ENCODE measurements around the gene YDJC. TPM values are rescaled to one million over a fixed set of nuclear protein-coding genes. Genes with fewer than 3 reads are reported as not detected.
A peak's percentile ranks its signal among the peaks of the same experiment; 100 is the strongest.

The YDJC gene
- total and polyA plus RNA-seq, 9 of the 15 experiments (the other 6 are each of a cell fraction or from before 2014, with no cell fraction given) = 13.5 to 871 (median 164) TPM

DNA sequence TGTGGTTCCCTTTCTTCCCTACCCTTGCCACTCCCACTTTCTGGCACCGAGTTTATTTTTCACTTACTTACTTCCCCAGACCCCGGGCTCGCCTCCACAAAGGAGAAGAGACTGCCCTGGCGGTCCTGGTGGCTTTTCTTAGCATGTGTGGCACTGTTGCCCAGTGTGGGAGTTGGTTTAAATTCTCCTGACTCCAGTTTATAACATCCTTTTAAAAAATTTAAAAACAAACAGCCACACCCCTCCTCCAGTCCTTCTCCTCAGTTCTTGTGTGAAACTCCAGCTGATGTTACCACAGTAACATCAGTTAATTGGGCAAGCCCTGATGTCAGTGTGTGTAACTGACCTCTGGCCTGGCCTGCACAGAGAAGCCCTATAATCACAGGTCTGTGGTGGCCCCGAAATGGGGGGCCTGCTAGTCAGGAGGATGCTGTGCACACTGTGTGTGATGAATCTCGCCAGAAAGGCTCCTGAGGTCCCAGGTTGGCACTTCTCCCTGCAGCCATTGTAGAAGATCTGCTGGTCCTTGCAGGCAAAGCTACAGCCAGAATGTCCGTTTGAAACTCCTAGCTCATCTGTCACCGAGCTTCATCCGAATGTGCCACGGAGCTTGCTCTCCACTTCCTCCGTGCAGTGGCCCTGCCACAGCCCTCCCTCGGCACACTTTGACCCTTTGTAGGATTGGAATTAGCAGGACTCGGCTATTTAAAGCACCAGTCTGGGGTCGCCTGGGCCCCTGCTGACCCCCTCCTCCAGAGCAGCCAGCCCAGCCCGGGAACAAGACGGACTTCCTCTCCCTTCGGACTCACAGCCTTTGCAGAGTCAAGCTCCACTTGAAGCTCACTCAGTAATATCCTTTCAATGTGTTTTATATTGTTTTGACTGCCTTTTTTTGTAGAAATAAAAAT, 7.6 kb downstream of the YDJC start (continued):
- TF ChIP-seq XRCC3 (IDR thresholded peaks at IDR 0.05) = no peak
- no peak for TF ChIP-seq ZNF561 (CRISPR knock-in tag; conservative IDR thresholded peaks at IDR 0.05)
- 0 out of 2 replicates have a peak, but pooled peaks have one; percentile 25 for TF ChIP-seq JUND (IDR thresholded peaks at IDR 0.05; ENCODE audit: borderline replicate concordance, low read depth, low read length)
- TF ChIP-seq JUND (tag; IDR thresholded peaks at IDR 0.05; ENCODE audit: borderline replicate concordance, low read depth, low read length) = no peak
- no peak for TF ChIP-seq DDX20 (tag; IDR thresholded peaks at IDR 0.05; ENCODE audit: low read depth)
- TF ChIP-seq, protein P1, sequence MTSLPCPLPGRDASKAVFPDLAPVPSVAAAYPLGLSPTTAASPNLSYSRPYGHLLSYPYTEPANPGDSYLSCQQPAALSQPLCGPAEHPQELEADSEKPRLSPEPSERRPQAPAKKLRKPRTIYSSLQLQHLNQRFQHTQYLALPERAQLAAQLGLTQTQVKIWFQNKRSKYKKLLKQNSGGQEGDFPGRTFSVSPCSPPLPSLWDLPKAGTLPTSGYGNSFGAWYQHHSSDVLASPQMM (CRISPR knock-in tag; IDR thresholded peaks at IDR 0.05) = no peak
- TF ChIP-seq ZNF384 (IDR thresholded peaks at IDR 0.05; ENCODE audit: low read depth, low read length) = peak; percentile 40; the same call in 1 of the 2 replicates
- TF ChIP-seq GABPA (tag; conservative IDR thresholded peaks at IDR 0.05; ENCODE audit: low read depth) = no peak
- no peak for TF ChIP-seq FOSL1 (tag; conservative IDR thresholded peaks at IDR 0.05)
- no peak for TF ChIP-seq ZC3H4 (CRISPR knock-in tag; IDR thresholded peaks at IDR 0.05; ENCODE audit: borderline replicate concordance)
- TF ChIP-seq, protein P2, sequence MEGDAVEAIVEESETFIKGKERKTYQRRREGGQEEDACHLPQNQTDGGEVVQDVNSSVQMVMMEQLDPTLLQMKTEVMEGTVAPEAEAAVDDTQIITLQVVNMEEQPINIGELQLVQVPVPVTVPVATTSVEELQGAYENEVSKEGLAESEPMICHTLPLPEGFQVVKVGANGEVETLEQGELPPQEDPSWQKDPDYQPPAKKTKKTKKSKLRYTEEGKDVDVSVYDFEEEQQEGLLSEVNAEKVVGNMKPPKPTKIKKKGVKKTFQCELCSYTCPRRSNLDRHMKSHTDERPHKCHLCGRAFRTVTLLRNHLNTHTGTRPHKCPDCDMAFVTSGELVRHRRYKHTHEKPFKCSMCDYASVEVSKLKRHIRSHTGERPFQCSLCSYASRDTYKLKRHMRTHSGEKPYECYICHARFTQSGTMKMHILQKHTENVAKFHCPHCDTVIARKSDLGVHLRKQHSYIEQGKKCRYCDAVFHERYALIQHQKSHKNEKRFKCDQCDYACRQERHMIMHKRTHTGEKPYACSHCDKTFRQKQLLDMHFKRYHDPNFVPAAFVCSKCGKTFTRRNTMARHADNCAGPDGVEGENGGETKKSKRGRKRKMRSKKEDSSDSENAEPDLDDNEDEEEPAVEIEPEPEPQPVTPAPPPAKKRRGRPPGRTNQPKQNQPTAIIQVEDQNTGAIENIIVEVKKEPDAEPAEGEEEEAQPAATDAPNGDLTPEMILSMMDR (IDR thresholded peaks at IDR 0.05 in 2 of 3, conservative IDR thresholded peaks at IDR 0.05 in 1 of 3; ENCODE audit: insufficient read depth in 2 of 3, low read depth in 1 of 3, low read length in 3 of 3) = 0 out of 6 replicates have a peak, but pooled peaks of 1 of the 3 experiments have one; percentile 5
- TF ChIP-seq RCOR1 (IDR thresholded peaks at IDR 0.05; ENCODE audit: borderline replicate concordance in 1 of 2, low read depth in 2 of 2, low read length in 2 of 2) = 0 out of 4 replicates have a peak, but pooled peaks of 1 of the 2 experiments have one; percentile 8
- TF ChIP-seq, protein P3, sequence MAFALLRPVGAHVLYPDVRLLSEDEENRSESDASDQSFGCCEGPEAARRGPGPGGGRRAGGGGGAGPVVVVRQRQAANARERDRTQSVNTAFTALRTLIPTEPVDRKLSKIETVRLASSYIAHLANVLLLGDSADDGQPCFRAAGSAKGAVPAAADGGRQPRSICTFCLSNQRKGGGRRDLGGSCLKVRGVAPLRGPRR (CRISPR knock-in tag; IDR thresholded peaks at IDR 0.05) = no peak
- no peak for TF ChIP-seq PCBP2 (IDR thresholded peaks at IDR 0.05; ENCODE audit: low read depth, low read length, poor library complexity, severe bottlenecking)
- no peak for TF ChIP-seq ZFPM2 (CRISPR knock-in tag; IDR thresholded peaks at IDR 0.05)
- TF ChIP-seq KDM4B (IDR thresholded peaks at IDR 0.05; ENCODE audit: borderline replicate concordance in 2 of 2, low read depth in 1 of 2) = no peak
- TF ChIP-seq, protein P4, sequence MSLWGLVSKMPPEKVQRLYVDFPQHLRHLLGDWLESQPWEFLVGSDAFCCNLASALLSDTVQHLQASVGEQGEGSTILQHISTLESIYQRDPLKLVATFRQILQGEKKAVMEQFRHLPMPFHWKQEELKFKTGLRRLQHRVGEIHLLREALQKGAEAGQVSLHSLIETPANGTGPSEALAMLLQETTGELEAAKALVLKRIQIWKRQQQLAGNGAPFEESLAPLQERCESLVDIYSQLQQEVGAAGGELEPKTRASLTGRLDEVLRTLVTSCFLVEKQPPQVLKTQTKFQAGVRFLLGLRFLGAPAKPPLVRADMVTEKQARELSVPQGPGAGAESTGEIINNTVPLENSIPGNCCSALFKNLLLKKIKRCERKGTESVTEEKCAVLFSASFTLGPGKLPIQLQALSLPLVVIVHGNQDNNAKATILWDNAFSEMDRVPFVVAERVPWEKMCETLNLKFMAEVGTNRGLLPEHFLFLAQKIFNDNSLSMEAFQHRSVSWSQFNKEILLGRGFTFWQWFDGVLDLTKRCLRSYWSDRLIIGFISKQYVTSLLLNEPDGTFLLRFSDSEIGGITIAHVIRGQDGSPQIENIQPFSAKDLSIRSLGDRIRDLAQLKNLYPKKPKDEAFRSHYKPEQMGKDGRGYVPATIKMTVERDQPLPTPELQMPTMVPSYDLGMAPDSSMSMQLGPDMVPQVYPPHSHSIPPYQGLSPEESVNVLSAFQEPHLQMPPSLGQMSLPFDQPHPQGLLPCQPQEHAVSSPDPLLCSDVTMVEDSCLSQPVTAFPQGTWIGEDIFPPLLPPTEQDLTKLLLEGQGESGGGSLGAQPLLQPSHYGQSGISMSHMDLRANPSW (CRISPR knock-in tag; IDR thresholded peaks at IDR 0.05) = 0 out of 2 replicates have a peak, but pooled peaks have one; percentile 35
- TF ChIP-seq NCOA1 (IDR thresholded peaks at IDR 0.05; ENCODE audit: low read depth) = no peak
- TF ChIP-seq, protein P5, sequence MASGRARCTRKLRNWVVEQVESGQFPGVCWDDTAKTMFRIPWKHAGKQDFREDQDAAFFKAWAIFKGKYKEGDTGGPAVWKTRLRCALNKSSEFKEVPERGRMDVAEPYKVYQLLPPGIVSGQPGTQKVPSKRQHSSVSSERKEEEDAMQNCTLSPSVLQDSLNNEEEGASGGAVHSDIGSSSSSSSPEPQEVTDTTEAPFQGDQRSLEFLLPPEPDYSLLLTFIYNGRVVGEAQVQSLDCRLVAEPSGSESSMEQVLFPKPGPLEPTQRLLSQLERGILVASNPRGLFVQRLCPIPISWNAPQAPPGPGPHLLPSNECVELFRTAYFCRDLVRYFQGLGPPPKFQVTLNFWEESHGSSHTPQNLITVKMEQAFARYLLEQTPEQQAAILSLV (tag; IDR thresholded peaks at IDR 0.05) = no peak

Measured in K562 (cell line).